Measurements from ENCODE around the gene PTPRM.
"Not testable (repeated sequence)": the region's sequence is repeated elsewhere in the genome, so short reads cannot be mapped to it uniquely, and the experiment has no call there.

The PTPRM gene

GRCh38 chr18:8431036-8431435, 863.9 kb downstream of the PTPRM start:
- ChIA-PET POLR2A (no interaction called here), CTCF (no interaction called here)
- DNase-seq (ENCODE audit: extremely low spot score), result no peak
- no peak for TF ChIP-seq CTCF (IDR thresholded peaks at IDR 0.05; ENCODE audit: control extremely low read depth, extremely low read depth, low read depth, missing control alignments)

- POLR2A ChIA-PET, result no interaction called here
- no peak for DNase-seq (ENCODE audit: extremely low spot score)
- no peak for TF ChIP-seq CTCF (IDR thresholded peaks at IDR 0.05; ENCODE audit: control extremely low read depth, extremely low read depth, low read depth, missing control alignments)
- CTCF ChIA-PET, result no interaction called here
Observed at GRCh38 chr18:8433323-8433722, 866.2 kb downstream of the PTPRM start.

- DNase-seq (ENCODE audit: extremely low spot score), result no peak
- ChIA-PET POLR2A (no interaction called here), CTCF (no interaction called here)
- no peak for TF ChIP-seq CTCF (IDR thresholded peaks at IDR 0.05; ENCODE audit: control extremely low read depth, extremely low read depth, low read depth, missing control alignments)
Observed at GRCh38 chr18:8433771-8434170, 866.7 kb downstream of the PTPRM start.

GRCh38 chr18:8435376-8435775, 868.3 kb downstream of the PTPRM start:
- ChIA-PET CTCF (no interaction called here), POLR2A (no interaction called here)
- TF ChIP-seq CTCF (IDR thresholded peaks at IDR 0.05; ENCODE audit: control extremely low read depth, extremely low read depth, low read depth, missing control alignments), result no peak
- no peak for DNase-seq (ENCODE audit: extremely low spot score)

- no peak for DNase-seq (ENCODE audit: extremely low spot score)
- no peak for TF ChIP-seq CTCF (IDR thresholded peaks at IDR 0.05; ENCODE audit: control extremely low read depth, extremely low read depth, low read depth, missing control alignments)
- CTCF ChIA-PET, result interaction anchor here (0.7 kb wide), 1 partner anchor 39 kb away, joined by 4 read pairs; no protein-coding TSS in a partner anchor
- POLR2A ChIA-PET, result no interaction called here
Observed at GRCh38 chr18:8439055-8439454, 871.9 kb downstream of the PTPRM start.

GRCh38 chr18:8443505-8443904, 876.4 kb downstream of the PTPRM start:
- CTCF ChIA-PET, result no interaction called here
- POLR2A ChIA-PET, result no interaction called here
- DNase-seq (ENCODE audit: extremely low spot score), result no peak
- TF ChIP-seq CTCF (IDR thresholded peaks at IDR 0.05; ENCODE audit: control extremely low read depth, extremely low read depth, low read depth, missing control alignments), result no peak

GRCh38 chr18:8446936-8447335, 879.8 kb downstream of the PTPRM start:
- POLR2A ChIA-PET; DNase-seq (ENCODE audit: extremely low spot score): not testable (repeated sequence)

More at GRCh38 chr18:8446936-8447335, 879.8 kb downstream of the PTPRM start:
- CTCF ChIA-PET, result not testable (repeated sequence)
